PC-3 (cell line): ENCODE measurements around the gene SLC2A4RG.

Experiments used
- CTCF ChIP-seq: fragments of 300-600 bp; sonication (generic); conservative IDR thresholded peaks from 2 replicates; pipeline ENCODE4 v1.5.1; 2017; ENCODE audit warnings: antibody characterized with exemption, low read depth, mild to moderate bottlenecking, low read length
- EZH2 ChIP-seq: fragments of 300-600 bp; sonication (generic); IDR thresholded peaks from one replicate; pipeline ENCODE4 v1.6.1; 2017; ENCODE audit warnings: antibody characterized with exemption, mild to moderate bottlenecking, low read length; ENCODE audit not compliant: unreplicated experiment
- EZH2phosphoT487 ChIP-seq: fragments of 300-600 bp; sonication (generic); IDR thresholded peaks from 2 replicates; pipeline ENCODE4 v1.6.1; 2018; ENCODE audit warnings: mild to moderate bottlenecking, antibody characterized with exemption, low read length, borderline replicate concordance

GRCh38 chr20:63691711-63692435 is 47.7 kb upstream of the SLC2A4RG start:
- TF ChIP-seq CTCF = no peak
- TF ChIP-seq EZH2 = no peak
- TF ChIP-seq EZH2phosphoT487 = no peak
